NCI-H1417 (cell line): Measurements from ENCODE around the gene CHST9.
A peak's percentile ranks its signal among the peaks of the same experiment; 100 is the strongest.
"Not testable (repeated sequence)": the region's sequence is repeated elsewhere in the genome, so short reads cannot be mapped to it uniquely, and the experiment has no call there.

Experiments
- DNase-seq, 3 experiments: peaks; one replicate each; lab custom pipeline; 2025; lab: John Stamatoyannopoulos, UW

Gene CHST9

GRCh38 chr18:27094621-27095020 lies 90.5 kb downstream of the CHST9 start:
- peak in 2 of 3 experiments; percentile 55 to 89 for DNase-seq

DNA sequence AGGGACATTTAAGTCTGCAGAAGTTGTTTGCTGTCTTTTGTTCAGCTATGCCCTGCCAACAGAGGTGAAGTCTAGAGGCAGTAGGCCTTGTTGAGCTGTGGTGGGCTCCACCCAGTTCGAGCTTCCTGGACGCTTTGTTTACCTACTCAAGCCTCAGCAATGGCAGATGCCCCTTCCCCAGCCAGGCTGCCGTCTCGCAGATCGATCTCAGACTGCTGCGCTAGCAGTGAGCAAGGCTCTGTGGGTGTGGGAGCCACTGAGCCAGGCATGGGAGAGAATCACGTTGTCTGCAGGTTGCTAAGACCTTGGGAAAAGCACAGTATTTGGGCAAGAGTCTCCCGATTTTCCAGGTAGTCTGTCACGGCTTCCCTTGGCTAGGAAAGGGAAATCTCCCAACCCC lies 91.8 kb downstream of the CHST9 start:
- not testable (repeated sequence) for DNase-seq

DNA sequence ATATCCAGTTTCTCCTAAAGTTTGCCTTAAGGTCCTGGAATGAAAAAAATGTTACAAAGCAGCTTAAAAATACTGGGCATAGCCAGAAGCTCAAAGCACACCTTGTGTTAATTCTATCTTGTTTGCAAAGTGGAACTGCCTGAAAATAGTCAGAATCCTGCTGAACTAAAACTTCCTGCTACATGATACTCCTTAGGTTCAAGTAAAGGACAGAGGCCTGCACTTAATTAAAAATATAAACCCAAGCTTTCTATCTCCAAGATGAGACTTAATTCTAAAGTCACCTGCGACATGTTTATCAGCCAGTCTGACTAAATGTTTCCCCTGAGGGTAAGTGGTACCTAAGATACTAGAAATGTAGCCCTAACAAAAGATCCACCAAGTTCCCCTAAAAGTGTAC lies 103.4 kb downstream of the CHST9 start:
- DNase-seq = no peak

DNA sequence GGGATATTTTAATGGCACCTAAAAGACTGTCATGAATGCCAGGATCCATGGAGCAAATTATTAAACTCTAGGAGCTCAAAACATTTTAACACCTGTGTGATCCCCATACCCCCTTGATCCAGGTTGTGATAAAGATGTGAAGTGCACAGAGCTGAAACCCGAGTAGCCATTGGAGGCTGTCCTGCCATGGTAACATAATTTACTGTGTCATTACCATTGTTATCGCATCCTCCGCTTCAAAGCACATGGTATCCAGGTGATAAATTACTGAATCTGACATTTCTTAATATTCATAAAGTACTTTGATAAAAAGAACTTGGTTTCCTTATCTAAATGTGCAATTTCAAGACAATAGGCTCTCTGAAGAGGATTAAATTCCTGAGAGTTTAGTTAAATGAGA lies 109.3 kb downstream of the CHST9 start:
- peak; percentile 54 to 94 (median 72) for DNase-seq

- no peak for DNase-seq
Measured at GRCh38 chr18:27073404-27073830, 111.7 kb downstream of the CHST9 start.

- DNase-seq = no peak
Measured at GRCh38 chr18:27064673-27065072, 120.4 kb downstream of the CHST9 start.

DNA sequence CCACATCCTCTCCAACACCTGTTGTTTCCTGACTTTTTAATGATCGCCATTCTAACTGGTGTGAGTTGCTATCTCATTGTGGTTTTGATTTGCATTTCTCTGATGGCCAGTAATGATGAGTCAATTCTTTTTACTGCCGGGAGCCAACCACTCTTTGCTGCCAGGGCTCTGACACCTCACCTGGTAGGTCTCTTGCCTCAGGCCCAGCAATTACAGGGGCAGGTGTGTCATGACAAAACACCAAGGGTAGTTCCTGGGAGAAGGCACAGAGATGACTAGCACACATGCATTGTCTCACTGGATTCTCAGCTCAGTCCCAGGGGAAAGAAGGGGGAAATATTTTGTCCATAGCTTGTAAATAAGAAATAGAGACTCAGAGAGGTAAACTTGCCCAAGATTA lies 122.3 kb downstream of the CHST9 start:
- peak in 1 of 3 experiments; percentile 49 for DNase-seq

DNA sequence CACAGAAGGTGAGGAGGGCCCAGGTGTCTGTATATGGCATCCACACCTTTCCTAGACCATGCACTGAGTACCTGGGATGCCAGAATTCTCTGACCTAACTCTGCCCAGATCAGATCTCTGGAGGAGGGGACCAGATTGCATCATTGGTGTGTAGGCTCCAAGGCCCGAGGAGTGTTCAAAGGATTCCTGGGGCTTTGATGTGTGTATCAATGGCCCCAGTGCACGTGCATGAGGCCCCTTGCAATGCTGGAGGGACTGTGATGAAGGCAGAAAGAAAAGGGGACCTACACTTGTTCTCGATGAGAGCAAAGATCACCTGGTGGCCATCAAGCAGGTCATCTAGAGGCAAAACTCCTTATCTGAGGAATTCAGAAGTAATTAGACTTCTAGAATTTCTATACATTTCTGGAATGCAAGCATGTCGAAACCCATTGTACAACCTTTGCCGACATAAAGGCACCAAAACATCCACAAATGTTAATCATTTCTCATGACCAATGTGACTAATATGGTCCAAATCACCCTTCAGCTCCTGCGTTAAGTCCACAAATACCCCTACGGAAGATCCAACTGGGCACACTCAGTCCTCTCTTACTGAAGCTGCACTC lies 123.5 kb downstream of the CHST9 start:
- DNase-seq = no peak

DNA sequence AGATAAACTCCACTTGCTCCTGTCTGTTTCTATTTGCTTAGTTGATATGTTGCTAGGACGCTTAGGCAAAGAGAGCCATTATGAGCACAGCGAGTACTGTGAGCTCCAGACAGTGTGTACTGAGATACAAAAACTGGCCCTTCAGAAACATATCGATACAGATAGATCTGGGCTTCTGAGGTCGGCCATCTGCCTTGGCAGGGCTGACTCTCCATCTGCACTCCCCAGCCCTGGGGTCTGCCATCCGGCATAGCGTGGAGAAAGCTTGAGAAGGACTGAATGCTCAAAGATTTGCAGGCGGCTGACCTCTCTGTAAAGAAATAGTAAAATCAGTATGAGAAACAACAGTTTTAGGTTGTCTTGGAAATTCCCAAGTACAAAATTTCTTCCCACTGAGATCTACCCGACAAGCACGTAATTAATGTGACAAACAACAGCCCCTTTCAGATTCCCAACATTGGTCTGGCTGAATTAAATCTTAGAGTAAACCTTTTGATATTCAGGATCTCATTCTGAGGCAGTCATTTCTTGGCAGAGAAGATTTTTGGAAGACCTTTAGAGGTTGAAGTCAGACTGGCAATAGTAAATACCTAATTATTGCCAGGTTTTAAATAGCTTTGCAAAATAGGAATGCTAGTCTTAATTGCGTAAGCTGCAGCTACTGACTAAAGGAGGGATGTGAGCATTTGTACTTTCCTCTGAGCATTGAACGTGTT lies 127.4 kb downstream of the CHST9 start:
- DNase-seq = peak; percentile 64 to 95 (median 68)

GRCh38 chr18:27054926-27055325 lies 130.2 kb downstream of the CHST9 start:
- DNase-seq = peak in 1 of 3 experiments; percentile 55

DNA sequence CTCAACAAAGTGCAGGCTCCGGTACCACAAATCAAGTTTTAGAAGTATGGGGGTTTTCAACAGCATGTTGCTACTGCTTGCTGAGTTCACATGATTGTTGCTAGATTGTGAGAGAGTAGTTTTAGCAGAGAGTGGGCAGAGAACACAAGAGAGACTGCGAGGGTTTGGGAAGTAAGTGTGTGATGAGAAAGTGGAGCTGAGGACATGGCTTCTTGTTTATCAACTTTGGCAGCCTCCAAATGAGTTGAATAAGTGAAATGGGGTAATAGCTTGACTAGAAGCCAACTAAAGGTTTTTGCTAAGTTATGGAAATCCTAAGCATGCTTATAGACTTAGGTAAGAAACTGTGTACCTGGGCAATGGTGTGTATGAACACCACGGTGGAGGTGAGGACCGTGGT lies 135.1 kb downstream of the CHST9 start:
- no peak for DNase-seq

DNA sequence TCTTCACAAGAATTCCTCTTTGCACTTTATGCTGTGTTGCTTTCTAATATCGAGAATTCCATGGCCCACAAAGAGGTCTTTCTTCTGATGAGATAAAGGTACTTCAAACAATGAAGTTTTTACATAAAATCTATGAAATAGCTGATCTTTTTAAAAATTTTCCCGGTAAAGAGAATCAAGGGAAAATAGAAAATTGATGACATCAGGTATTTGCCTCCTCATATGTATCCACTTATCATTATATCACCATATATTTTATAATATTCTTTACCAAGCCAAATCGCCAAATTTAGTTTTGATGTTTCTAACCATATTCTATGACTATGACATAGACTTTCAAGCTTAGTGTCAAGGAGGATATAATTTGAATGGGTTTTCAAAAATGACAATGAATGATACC lies 139.8 kb downstream of the CHST9 start:
- no peak for DNase-seq

DNA sequence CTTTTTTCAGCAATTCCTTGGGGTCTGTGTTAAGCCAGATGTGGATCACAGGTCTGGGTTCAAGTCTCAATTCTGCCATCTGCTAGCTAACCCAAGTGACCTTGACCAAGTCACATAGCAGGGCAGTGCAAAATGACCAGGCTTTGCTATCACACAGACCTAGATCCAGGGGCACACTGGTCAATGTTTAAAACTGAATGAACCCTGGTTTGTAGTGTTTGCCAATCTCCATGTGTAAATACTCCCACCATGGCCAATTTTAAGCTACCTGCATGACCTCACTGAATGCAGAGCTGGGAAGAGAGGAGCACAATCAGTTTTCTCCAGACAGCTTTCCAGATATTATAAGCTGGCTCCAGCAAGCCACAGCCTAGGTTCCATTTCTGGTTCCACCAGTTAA lies 142.9 kb downstream of the CHST9 start:
- no peak for DNase-seq

DNA sequence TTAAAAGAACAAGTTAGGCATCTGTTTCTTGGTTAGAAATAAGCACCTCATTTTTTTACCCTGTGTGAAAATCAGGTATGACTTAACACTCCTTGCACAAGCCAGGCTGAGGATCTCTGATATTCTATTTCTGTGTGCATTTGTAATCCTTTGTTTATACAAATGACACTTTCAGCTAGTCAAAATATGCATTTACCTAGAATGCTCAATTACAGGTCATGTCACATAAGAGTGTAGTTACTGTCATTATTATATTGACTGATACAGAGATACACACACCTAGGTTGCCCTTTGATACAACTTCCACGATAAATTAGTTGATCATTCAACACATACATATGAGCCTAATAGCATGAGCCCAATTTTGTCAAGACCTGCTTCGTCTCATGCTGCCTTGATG lies 144.3 kb downstream of the CHST9 start:
- peak in 2 of 3 experiments; percentile 9 to 50 for DNase-seq

DNA sequence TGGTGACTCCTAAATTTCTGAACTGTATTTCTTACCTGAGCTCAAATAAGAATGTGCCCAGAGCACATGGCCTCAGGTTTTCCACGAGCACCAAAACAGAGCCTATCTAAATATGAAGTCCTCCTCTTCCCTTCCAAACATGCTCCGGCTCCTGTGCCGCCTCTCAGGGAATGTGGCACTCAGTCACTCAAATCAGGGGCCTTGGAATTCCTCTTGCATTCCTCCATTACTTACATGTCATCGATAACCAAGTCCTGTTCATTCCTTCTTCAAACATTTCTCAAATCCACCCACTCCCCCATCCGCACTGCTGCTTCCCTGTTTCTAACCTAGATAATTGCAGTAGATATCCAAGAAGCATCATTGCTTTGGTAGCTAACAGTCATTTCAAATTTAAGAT lies 151.4 kb downstream of the CHST9 start:
- DNase-seq = no peak

GRCh38 chr18:27030421-27030820 lies 154.7 kb downstream of the CHST9 start:
- no peak for DNase-seq

DNA sequence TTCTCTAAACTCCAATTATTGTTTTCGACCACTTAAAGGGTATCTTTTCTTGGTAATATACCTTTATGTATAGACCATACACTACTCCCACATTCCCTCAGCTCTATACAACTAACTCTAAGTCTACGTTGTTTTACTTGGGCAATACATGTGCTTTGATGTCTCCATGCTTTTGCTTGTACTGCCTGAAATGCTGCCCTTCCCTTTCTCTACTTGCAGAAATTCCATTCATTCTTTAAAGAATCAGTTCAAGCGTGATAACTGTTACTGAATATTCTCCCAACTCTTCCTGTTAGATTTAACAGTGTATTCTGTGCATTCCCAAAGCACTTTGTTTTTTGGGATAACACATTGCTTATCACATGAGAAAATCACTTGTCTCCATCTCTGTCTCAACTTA lies 162.6 kb downstream of the CHST9 start:
- DNase-seq = no peak

DNA sequence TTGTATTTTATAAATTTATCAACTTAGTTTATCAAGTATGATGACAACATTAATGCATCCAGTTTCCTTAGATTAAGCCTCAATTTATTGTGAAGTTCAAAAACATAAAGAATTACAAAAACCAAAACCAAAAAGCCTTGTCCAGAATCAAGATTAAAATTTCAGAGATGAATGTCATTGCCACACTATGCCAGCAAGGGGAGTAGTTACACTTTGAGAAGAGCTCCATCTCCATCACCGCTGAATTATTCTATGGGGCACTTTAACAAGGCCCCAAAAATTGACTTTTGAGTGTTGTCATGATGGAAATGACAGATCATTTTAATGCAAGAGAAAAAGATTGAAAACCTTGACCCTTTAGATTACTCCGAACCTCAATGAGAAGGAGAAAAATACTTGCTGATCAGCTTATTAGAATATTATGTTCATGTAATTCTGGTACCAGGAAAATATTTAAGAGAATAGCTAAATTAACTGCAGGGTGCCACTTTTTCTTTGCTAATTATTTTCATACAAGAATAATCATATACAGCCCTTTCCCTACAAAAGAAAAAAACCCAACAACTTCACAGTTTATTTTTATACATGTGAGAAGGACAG lies 167.1 kb downstream of the CHST9 start:
- DNase-seq = peak; percentile 33 to 74 (median 33)

- no peak for DNase-seq
Measured at GRCh38 chr18:27014841-27015240, 170.3 kb downstream of the CHST9 start.

DNA sequence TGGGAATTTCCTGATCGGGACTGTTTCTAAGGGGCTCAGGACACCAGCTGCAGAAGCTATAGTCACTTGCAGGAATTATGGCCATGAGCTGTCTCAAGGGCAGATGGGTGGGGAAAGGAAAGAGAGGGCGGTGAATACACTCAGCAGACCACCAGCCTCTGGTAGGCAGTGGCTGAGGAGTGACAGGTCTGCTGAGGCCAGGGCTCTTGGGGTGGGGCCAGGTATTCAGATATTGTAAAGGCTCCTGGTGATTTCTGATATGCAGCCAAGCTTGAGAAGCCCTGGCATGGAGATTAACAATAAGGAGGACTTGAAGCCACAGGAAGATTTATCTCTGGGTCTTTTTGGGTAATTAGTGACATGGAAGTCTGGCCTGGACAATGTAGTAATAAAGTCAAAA lies 174.3 kb downstream of the CHST9 start:
- no peak for DNase-seq

GRCh38 chr18:27009293-27009692 lies 175.8 kb downstream of the CHST9 start:
- no peak for DNase-seq

DNA sequence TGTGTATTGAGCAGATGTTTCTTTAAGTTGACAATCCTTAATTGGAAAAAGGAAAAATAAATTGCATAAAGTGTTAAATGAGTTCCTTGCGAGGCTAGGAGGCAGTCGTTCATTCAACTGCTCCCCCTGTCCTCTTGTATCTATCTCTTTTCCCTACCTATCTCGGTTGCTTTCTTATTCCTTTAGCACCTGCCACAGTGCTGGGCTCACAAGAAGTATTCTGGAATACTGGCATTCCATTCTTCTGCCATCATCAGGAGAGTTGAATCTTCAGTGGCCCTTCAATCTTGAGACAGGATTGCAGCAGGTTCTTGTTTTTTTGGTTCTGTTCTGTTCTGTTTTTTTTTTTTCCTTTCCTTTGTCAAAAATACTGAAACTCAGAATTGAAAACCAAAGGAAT lies 176.5 kb downstream of the CHST9 start:
- no peak for DNase-seq

DNA sequence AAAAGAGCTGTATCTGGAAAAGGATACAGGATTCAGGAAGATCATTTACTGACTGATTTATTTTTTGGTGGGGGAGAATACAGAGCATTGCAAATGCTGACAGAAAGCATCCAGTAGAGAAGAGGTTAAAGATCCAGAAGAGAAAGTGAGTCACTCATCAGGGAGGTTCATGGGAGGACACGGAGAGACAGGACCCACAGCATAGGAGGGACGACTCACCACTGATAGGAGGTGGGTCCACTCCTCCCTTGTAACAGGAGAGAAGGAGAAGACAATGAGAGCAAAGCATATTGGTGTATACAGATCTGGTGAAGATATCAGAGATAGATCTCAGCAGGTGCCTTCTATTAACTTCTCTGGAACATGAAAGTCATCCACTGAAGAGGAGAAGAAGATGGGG lies 177.2 kb downstream of the CHST9 start:
- DNase-seq = no peak
